GM19467 (cell line): ENCODE results near the gene PCSK6.
"Not testable (repeated sequence)": the region's sequence is repeated elsewhere in the genome, so short reads cannot be mapped to it uniquely, and the experiment has no call there.

Experiments used
- ATAC-seq: cut with Tn5 transposase; IDR thresholded peaks from one replicate; pipeline ENCODE4 v1.9.1; 2021; ENCODE audit warnings: mild to moderate bottlenecking, moderate library complexity; ENCODE audit not compliant: unreplicated experiment

Gene PCSK6

GRCh38 chr15:101433396-101433795 is 56.1 kb downstream of the PCSK6 start:
- no peak for ATAC-seq

GRCh38 chr15:101432982-101433381 is 56.5 kb downstream of the PCSK6 start:
- no peak for ATAC-seq

- ATAC-seq: no peak
Measured at GRCh38 chr15:101431748-101432147, 57.8 kb downstream of the PCSK6 start.

- ATAC-seq: no peak
Measured at GRCh38 chr15:101431301-101431700, 58.2 kb downstream of the PCSK6 start.

- no peak for ATAC-seq
Measured at GRCh38 chr15:101429646-101430045, 59.9 kb downstream of the PCSK6 start.

GRCh38 chr15:101429191-101429590 is 60.3 kb downstream of the PCSK6 start:
- ATAC-seq: no peak

GRCh38 chr15:101428758-101429157 is 60.7 kb downstream of the PCSK6 start:
- no peak for ATAC-seq

- ATAC-seq: no peak
Measured at GRCh38 chr15:101427606-101428487, 61.7 kb downstream of the PCSK6 start.

GRCh38 chr15:101426761-101427333 is 62.7 kb downstream of the PCSK6 start:
- ATAC-seq: no peak

- ATAC-seq: no peak
Measured at GRCh38 chr15:101425787-101426365, 63.6 kb downstream of the PCSK6 start.

GRCh38 chr15:101424984-101425383 is 64.5 kb downstream of the PCSK6 start:
- no peak for ATAC-seq

GRCh38 chr15:101420232-101420631 is 69.3 kb downstream of the PCSK6 start:
- ATAC-seq: no peak

- ATAC-seq: not testable (repeated sequence)
Measured at GRCh38 chr15:101416475-101416874, 73.0 kb downstream of the PCSK6 start.

- ATAC-seq: no peak
Measured at GRCh38 chr15:101413239-101413638, 76.3 kb downstream of the PCSK6 start.

- ATAC-seq: no peak
Measured at GRCh38 chr15:101411581-101411980, 77.9 kb downstream of the PCSK6 start.

GRCh38 chr15:101411085-101411484 is 78.4 kb downstream of the PCSK6 start:
- ATAC-seq: no peak

GRCh38 chr15:101410612-101411011 is 78.9 kb downstream of the PCSK6 start:
- no peak for ATAC-seq

GRCh38 chr15:101409621-101410020 is 79.9 kb downstream of the PCSK6 start:
- ATAC-seq: no peak

GRCh38 chr15:101407966-101408775 is 81.3 kb downstream of the PCSK6 start:
- no peak for ATAC-seq

- ATAC-seq: peak; percentile 97
Measured at GRCh38 chr15:101407439-101407838, 82.1 kb downstream of the PCSK6 start.

GRCh38 chr15:101406526-101407195 is 82.8 kb downstream of the PCSK6 start:
- no peak for ATAC-seq
